Lower lobe of right lung (tissue), 2 donors: ENCODE measurements around the gene ZNF322. TPM values are rescaled to one million over a fixed set of nuclear protein-coding genes. Genes with fewer than 3 reads are reported as not detected.
A peak's percentile ranks its signal among the peaks of the same experiment; 100 is the strongest.

Source experiments
- ATAC-seq, 2 donors: fragments of 200-7000 bp; cut with Tn5 transposase; one replicate each; pipeline ENCODE4 v1.9.1; 2020 to 2022; ENCODE audit warnings: mild to moderate bottlenecking in 2 of 2, moderate library complexity in 2 of 2
- DNase-seq: peaks from one replicate; pipeline ENCODE4 v3.0.0-alpha.2; 2020
- H3K27ac ChIP-seq: fragments of 200-600 bp; one replicate; pipeline ENCODE4 v1.8.0; 2022
- H3K27me3 ChIP-seq: fragments of 200-600 bp; one replicate; pipeline ENCODE4 v1.8.0; 2022; ENCODE audit warnings: low read depth
- H3K36me3 ChIP-seq: fragments of 200-600 bp; one replicate; pipeline ENCODE4 v1.8.0; 2022; ENCODE audit warnings: mild to moderate bottlenecking
- H3K4me1 ChIP-seq: fragments of 200-600 bp; one replicate; pipeline ENCODE4 v1.8.0; 2022
- H3K4me3 ChIP-seq: fragments of 200-600 bp; one replicate; pipeline ENCODE4 v1.8.0; 2022; ENCODE audit warnings: mild to moderate bottlenecking
- H3K9me3 ChIP-seq: fragments of 200-600 bp; one replicate; pipeline ENCODE4 v1.8.0; 2022
- intact Hi-C: fragments of 100-400 bp; cut with DNase I; formaldehyde crosslinking; loops from one replicate; pipeline ENCODE4 v1.11.0; 2022
- total RNA-seq: library from RNA; stranded (reverse); fragmentation: NEBNext Ultra II Directional; extraction: Animal tissue kit (Norgen Biotek cat#: 25700); gene quantifications from one replicate; pipeline ENCODE4 v1.2.1, GENCODE V29; 2021
- TF ChIP-seq, protein P1 (sequence below): fragments of 200-600 bp; IDR thresholded peaks from one replicate; pipeline ENCODE4 v1.8.0; 2022; ENCODE audit warnings: antibody characterized with exemption, mild to moderate bottlenecking
- donor health status: DM: no; HTN: yes; CAD: no; lungs with severe emphysema.

Gene ZNF322
- total RNA-seq, 1 donor from 2014 or later = 25.6 TPM

DNA sequence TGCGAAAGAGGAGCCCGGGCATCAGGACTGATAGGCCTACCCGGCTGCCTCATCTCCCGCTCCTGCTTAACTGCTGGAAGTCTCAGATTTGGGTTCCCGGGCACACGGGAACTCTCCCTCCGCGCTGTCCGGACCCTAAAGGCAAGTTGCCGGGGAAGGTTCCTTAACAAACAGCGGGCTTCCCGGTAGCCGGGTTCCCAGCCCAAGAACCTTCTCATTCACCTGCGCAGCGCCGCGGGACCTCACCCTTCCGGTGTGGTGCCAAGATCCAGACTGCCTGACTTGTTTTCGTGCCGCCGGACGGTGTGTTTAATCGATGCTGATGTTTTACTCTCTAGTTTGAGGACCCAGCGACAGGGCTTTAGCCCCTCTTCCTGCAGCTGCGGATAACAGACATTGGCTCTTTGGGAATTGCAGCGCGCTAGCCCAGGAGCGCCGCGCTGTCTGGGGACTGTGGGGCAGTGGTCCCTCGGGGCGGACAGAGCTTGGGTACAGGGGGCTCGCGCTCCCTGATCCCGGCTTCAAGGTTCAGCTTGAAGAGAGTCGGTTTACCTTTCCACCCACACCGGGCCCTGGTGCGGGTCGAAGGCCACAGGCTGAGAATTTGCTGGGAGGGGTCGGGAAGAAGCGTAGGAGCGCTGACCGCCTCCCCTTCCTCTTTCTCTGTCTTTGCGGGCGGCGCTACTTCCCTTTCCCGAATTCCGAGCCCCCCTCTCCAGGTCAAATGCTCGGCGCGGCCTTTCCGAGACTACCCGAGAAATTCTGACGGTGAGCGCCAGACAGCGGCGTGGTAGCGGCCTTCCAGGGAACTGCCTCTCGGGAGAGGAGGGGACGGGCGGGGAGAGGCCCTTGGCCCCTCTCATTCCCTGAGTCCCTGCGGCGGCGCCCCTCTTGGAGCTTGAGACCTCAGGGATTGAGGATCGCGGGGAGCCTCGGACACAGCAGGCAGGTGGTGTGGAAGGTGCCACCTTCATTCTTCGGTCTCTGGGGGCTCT is 45.6 kb downstream of the ZNF322 start:
- no peaks in the 10 kb centered on the region for H3K9me3 ChIP-seq
- no peaks in the 10 kb centered on the region for H3K36me3 ChIP-seq
- H3K27ac ChIP-seq = no peak overlapping the region
- H3K4me3 ChIP-seq = peak overlapping the region; percentile 48
- DNase-seq = peak; percentile 49
- intact Hi-C loops = no loop called here
- peak; percentile 31 to 53 for ATAC-seq
- H3K4me1 ChIP-seq = peaks cover 16% of the 10 kb centered on the region
- TF ChIP-seq, protein P1, sequence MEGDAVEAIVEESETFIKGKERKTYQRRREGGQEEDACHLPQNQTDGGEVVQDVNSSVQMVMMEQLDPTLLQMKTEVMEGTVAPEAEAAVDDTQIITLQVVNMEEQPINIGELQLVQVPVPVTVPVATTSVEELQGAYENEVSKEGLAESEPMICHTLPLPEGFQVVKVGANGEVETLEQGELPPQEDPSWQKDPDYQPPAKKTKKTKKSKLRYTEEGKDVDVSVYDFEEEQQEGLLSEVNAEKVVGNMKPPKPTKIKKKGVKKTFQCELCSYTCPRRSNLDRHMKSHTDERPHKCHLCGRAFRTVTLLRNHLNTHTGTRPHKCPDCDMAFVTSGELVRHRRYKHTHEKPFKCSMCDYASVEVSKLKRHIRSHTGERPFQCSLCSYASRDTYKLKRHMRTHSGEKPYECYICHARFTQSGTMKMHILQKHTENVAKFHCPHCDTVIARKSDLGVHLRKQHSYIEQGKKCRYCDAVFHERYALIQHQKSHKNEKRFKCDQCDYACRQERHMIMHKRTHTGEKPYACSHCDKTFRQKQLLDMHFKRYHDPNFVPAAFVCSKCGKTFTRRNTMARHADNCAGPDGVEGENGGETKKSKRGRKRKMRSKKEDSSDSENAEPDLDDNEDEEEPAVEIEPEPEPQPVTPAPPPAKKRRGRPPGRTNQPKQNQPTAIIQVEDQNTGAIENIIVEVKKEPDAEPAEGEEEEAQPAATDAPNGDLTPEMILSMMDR = no peak
- H3K27me3 ChIP-seq = peaks cover 44% of the 10 kb centered on the region

DNA sequence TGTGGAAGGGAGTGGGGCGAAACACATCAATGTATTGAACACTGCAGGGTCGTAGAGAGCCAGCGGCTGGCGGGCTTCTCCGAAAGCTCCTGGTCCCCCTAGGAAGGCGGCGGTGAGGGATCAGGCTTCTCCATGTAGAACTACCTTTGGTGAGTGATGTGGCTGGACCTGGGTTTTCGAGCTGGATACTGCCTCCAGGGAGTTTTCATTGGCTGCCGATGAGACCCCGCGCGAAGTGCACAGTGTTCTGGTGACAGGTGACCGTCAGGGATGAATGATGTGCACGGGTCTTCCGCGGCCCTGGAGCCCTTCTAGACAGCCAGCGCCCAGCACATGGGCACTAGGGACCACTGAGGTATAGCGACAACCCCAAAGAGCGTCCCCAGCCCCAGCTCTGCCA is 46.3 kb downstream of the ZNF322 start:
- DNase-seq = no peak
- Histone ChIP-seq H3K9me3 (no peaks in the 10 kb centered on the region), H3K27ac (no peak overlapping the region), H3K36me3 (no peaks in the 10 kb centered on the region), H3K27me3 (peaks cover 44% of the 10 kb centered on the region), H3K4me1 (peaks cover 16% of the 10 kb centered on the region), H3K4me3 (no peak overlapping the region)
- ATAC-seq = peak in 1 of 2 donors; percentile 19
- intact Hi-C loops = no loop called here
- TF ChIP-seq, protein P1 = no peak

DNA sequence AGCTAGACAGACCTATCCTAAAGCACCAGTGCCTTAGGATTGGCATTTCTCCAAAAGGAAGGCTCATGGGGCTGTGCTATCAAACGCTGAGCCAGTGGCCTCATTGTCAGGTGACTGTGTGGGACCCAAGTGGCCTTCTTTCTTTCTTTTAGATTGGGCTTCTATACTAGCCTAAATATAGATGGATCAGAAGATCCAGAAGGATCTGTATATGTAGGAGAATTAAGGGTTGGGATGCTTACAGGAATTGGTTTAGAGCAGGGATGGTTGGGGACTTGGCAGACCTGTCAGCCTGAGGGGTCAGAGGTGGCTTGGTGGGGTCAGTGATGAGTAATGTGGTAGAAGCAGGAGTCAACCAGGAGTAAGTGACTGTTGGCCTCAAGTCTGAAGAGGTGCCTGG is 47.9 kb downstream of the ZNF322 start:
- intact Hi-C loops = no loop called here
- ATAC-seq = no peak
- no peak overlapping the region for H3K4me3 ChIP-seq
- H3K36me3 ChIP-seq = no peaks in the 10 kb centered on the region
- no peaks in the 10 kb centered on the region for H3K9me3 ChIP-seq
- DNase-seq = no peak
- H3K27ac ChIP-seq = no peak overlapping the region
- H3K4me1 ChIP-seq = peaks cover 19% of the 10 kb centered on the region
- peaks cover 44% of the 10 kb centered on the region for H3K27me3 ChIP-seq
- TF ChIP-seq, protein P1 = no peak

DNA sequence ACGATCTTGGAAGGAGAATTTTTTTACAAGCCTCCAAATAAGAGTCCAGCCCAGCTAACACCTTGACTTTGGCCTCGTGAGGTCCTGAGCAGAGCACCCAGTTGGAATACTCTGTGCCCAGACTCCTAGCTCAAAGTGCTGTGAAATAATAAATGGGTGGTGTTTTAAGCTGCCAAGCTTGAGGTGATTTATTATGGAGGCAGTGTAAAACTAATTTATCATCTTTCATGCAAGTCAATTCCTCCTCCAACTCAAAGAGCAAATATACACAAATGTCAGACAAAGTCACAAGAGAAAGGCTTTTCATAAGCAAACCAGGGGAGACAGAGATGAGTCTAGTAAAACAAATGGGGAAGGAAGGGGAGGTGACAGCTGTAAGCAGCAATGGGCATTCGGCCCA is 50.1 kb downstream of the ZNF322 start:
- Histone ChIP-seq H3K4me3 (no peak overlapping the region), H3K4me1 (peaks cover 15% of the 10 kb centered on the region), H3K9me3 (no peaks in the 10 kb centered on the region), H3K36me3 (no peaks in the 10 kb centered on the region), H3K27ac (no peak overlapping the region), H3K27me3 (peaks cover 27% of the 10 kb centered on the region)
- intact Hi-C loops = no loop called here
- no peak for DNase-seq
- TF ChIP-seq, protein P1 = no peak
- no peak for ATAC-seq

DNA sequence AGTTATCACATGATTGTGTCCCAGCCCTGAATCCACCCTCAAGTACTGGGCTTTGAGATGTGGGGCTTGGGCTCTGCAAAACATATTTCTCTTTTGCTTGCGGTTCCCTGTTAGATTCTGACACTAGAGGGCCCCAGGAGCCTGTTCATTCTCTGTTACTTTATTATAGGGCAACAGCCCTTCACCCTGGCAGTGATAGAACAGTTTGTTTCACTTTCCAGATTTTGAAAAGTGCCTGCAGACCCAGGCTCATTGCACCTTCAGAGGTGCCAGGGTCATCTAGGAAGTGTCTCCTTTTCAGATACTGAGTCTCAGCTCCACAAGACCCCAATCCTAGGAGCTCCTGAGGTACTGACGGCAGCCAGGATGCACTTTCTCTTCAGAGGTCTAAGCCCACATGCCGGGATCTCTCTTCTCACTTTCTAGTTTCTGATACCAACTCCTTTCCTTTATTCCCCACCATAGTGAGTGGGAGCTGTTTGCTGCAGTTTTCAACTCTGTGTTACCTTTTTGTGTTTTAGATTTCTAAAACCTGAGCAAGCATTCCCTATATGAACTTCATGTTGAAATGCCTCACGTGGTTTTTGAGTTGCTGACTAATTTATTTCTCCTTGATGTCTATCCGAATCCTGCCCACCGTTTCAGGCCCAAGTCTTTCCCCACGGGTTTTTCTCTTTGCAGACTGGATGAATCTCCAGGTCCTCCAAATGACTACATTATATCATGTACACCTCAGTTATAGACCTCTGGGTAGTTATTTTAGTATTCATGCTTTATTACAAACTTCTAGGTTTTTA is 51.9 kb downstream of the ZNF322 start:
- H3K36me3 ChIP-seq = no peaks in the 10 kb centered on the region
- no peak overlapping the region for H3K27ac ChIP-seq
- peaks cover 13% of the 10 kb centered on the region for H3K27me3 ChIP-seq
- H3K4me1 ChIP-seq = peaks cover 3% of the 10 kb centered on the region
- peak overlapping the region; percentile 37 for H3K4me3 ChIP-seq
- DNase-seq = no peak
- TF ChIP-seq, protein P1 = peak; percentile 75
- no peaks in the 10 kb centered on the region for H3K9me3 ChIP-seq
- intact Hi-C loops = no loop called here
- ATAC-seq = peak; percentile 79 to 82
